A549 treated with RU486 at 1 μM for 4 hours (cell line): ENCODE measurements around the gene PGAP2. TPM values are rescaled to one million over a fixed set of nuclear protein-coding genes. Genes with fewer than 3 reads are reported as not detected.

Experiments
- total RNA-seq: library from RNA; stranded (reverse); fragments of 200-300 nt; extraction: Qiagen RNA extraction; gene quantifications from 5 replicates; pipeline ENCODE4 v1.2.3, GENCODE V29; 2022; ENCODE audit warnings: low read depth

PGAP2 gene
- 17.8 to 25.0 TPM (median 23.2 TPM) in 5 replicates for total RNA-seq

DNA sequence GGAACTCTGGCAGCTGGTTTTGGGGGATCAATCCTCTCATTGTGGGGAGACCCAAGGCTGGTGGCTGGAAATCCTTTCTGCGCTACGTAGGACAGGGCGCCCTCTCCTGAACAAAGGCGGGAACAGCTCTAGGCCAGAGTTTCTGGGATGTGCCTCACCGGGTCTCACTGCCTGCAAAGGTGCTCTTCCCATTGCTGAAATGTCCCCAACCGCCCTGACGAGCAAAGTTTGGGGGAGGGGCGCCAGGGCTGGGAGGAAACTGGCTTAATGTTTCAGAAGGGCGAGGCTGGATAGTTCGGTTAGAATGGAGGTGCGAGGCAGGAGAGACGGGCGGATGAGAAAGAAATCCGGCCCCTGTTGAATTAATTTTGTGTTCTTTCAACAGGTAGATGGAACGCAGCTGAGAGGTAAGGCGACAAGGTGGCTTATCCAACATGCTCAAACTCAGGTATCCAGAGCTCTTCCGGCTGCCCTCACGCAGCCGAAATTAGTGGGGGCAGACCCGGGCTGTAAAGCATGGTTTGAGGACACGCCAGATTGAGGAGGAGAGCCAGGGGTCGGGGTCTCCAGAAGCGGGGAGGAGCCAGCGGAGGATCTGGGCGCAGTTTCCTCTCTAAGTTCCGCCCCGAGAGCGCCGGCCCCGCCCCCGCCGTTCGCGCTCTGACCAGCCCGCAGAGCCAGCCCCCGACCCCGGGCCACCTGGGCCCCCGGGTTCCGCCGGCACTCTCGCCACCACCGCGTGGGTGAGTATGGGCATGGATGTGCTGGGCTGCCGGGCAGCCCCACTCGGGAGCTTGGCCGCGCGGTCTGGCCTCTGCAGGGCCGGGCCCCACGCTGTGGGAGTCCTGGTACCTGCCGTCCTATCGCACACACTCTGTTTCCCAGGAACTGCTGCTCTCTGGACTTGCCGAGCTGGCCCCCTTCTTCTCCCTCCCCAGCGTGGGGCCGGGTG lies at the start of gene PGAP2:
PGAP2 (plus strand) TSS at position 652 of the 952 bp plus-strand sequence. CDS start 2,700 bp downstream, outside the sequence.

GRCh38 chr11:3797329-3798090 lies 10.8 kb upstream of the PGAP2 start, which contains the start of gene NUP98:
TSS of gene NUP98 (minus strand) at chr11:3797554. CDS start at chr11:3782117, 15,437 bp downstream.

DNA sequence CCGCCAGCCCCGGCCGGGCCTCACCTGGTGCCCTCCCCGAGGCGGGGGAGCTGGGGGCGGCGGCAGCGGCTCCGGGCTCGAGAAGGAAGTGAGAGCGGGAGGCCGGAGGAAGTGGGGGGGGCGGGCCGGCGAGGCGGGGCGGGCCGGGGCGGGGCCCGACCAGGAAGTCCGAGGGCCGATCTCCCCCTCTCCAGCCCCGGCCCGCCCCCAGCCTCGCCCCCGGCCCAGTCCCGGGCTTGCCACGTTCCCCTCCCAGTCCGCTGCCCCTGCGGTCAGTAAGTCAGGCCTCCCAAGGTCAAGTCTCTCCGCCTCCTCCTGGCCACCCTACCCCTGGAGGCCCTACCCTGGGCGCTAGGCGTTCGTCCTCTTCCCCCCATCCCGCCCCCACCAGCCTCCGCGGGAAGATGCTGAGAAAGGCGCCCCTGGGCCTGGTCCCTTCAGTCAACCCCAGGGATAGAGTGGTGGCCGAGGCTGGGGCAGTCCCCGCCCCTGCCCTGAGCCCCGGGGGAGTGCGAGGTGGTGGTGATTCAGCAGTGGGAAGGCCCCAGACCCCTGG lies 32.6 kb downstream of the PGAP2 start, which contains the start of gene RHOG:
RHOG (minus strand) TSS at position 90 of the 556 bp plus-strand sequence. CDS start 12,821 bp downstream, outside the sequence.

GRCh38 chr11:3854977-3855807 lies 46.8 kb downstream of the PGAP2 start, which contains the start of gene STIM1:
TSS of gene STIM1 (plus strand) at chr11:3855664. CDS start at chr11:3856271, 607 bp downstream.

Other genes starting within 250 kb of the PGAP2 start
- gene ART5, start 166.6 kb upstream of the PGAP2 start, total RNA-seq, result 0.17 to 0.32 TPM (median 0.29 TPM) in 5 replicates
- gene ART1, start 163.4 kb upstream of the PGAP2 start, total RNA-seq, result not detected in 5 replicates
- gene CHRNA10, start 137.2 kb upstream of the PGAP2 start, total RNA-seq, result 0.78 to 1.8 TPM (median 1.1 TPM) in 5 replicates
- 60.5 to 65.7 TPM (median 63.0 TPM) in 5 replicates for gene NUP98, start 11.0 kb upstream of the PGAP2 start, total RNA-seq
- 85.4 to 112 TPM (median 111 TPM) in 5 replicates for gene RHOG, start 32.4 kb downstream of the PGAP2 start, total RNA-seq
- gene STIM1, start 47.1 kb downstream of the PGAP2 start, total RNA-seq, result 23.2 to 27.3 TPM (median 24.9 TPM) in 5 replicates